RWPE2 (cell line): ENCODE results near the gene MGLL.

Experiments
- ATAC-seq: fragments of 200-7000 bp; cut with Tn5 transposase; 3 replicates; pipeline ENCODE4 v1.9.1; 2021; ENCODE audit warnings: low read depth
- DNase-seq: peaks from one replicate; pipeline ENCODE4 v3.0.0-alpha.2; 2020; ENCODE audit warnings: low spot score
- H3K27ac ChIP-seq: fragments of 450-650 bp; 2 replicates; pipeline ENCODE4 v1.5.1; 2017; ENCODE audit warnings: mild to moderate bottlenecking; ENCODE audit not compliant: poor library complexity, severe bottlenecking
- H3K27me3 ChIP-seq: fragments of 250-450 bp; sonication (Bioruptor Pico); 2 replicates; pipeline ENCODE4 v1.5.1; 2021; ENCODE audit warnings: mild to moderate bottlenecking, moderate library complexity; ENCODE audit not compliant: insufficient read depth, poor library complexity, severe bottlenecking
- H3K36me3 ChIP-seq: fragments of 250-450 bp; sonication (Bioruptor Pico); 2 replicates; pipeline ENCODE4 v1.5.1; 2020; ENCODE audit warnings: low read depth, mild to moderate bottlenecking, moderate library complexity
- H3K4me1 ChIP-seq: fragments of 250-450 bp; sonication (Bioruptor Pico); 2 replicates; pipeline ENCODE4 v1.5.1; 2021; ENCODE audit warnings: mild to moderate bottlenecking, moderate library complexity; ENCODE audit not compliant: insufficient read depth, poor library complexity, severe bottlenecking
- H3K4me3 ChIP-seq: fragments of 250-450 bp; sonication (Bioruptor Pico); 2 replicates; pipeline ENCODE4 v1.5.1; 2021; ENCODE audit warnings: mild to moderate bottlenecking, moderate library complexity; ENCODE audit not compliant: severe bottlenecking
- H3K9me3 ChIP-seq: fragments of 250-450 bp; sonication (Bioruptor Pico); 2 replicates; pipeline ENCODE4 v1.5.1; 2021; ENCODE audit warnings: mild to moderate bottlenecking, moderate library complexity; ENCODE audit not compliant: severe bottlenecking
- CTCF ChIP-seq: fragments of 450-650 bp; IDR thresholded peaks from one replicate; pipeline ENCODE4 v1.5.1; 2017; ENCODE audit warnings: mild to moderate bottlenecking, moderate library complexity; ENCODE audit not compliant: poor library complexity, severe bottlenecking

MGLL gene

GRCh38 chr3:127776347-127776746 is 46.0 kb downstream of the MGLL start:
- peaks cover 5% of the 10 kb centered on the region; the same call in 1 of the 2 replicates for H3K36me3 ChIP-seq
- TF ChIP-seq CTCF = no peak
- no peak overlapping the region for H3K4me3 ChIP-seq
- no peaks in the 10 kb centered on the region for H3K9me3 ChIP-seq
- DNase-seq (no peak), ATAC-seq (no peak)
- no peak overlapping the region for H3K27ac ChIP-seq
- peaks cover 6% of the 10 kb centered on the region for H3K4me1 ChIP-seq
- H3K27me3 ChIP-seq = no peaks in the 10 kb centered on the region

GRCh38 chr3:127775398-127776109 is 46.8 kb downstream of the MGLL start:
- no peak for TF ChIP-seq CTCF
- H3K4me1 ChIP-seq = peaks cover 12% of the 10 kb centered on the region
- H3K9me3 ChIP-seq = no peaks in the 10 kb centered on the region
- H3K4me3 ChIP-seq = no peak overlapping the region
- H3K27me3 ChIP-seq = no peaks in the 10 kb centered on the region
- H3K36me3 ChIP-seq = peaks cover 5% of the 10 kb centered on the region; the same call in 1 of the 2 replicates
- no peak overlapping the region for H3K27ac ChIP-seq
- ATAC-seq (no peak), DNase-seq (no peak)

GRCh38 chr3:127774647-127775046 is 47.7 kb downstream of the MGLL start:
- Histone ChIP-seq H3K4me1 (peaks cover 13% of the 10 kb centered on the region), H3K36me3 (peaks cover 5% of the 10 kb centered on the region; the same call in 1 of the 2 replicates), H3K27me3 (no peaks in the 10 kb centered on the region), H3K9me3 (no peaks in the 10 kb centered on the region), H3K27ac (no peak overlapping the region), H3K4me3 (no peak overlapping the region)
- DNase-seq (no peak), ATAC-seq (no peak)
- no peak for TF ChIP-seq CTCF

GRCh38 chr3:127773752-127774395 is 48.4 kb downstream of the MGLL start:
- Histone ChIP-seq H3K4me1 (peaks cover 16% of the 10 kb centered on the region), H3K4me3 (no peak overlapping the region), H3K27me3 (no peaks in the 10 kb centered on the region), H3K27ac (no peak overlapping the region), H3K36me3 (peaks cover 5% of the 10 kb centered on the region; the same call in 1 of the 2 replicates), H3K9me3 (no peaks in the 10 kb centered on the region)
- DNase-seq (no peak), ATAC-seq (0 out of 3 replicates have a peak, but pooled peaks have one; percentile 19)
- no peak for TF ChIP-seq CTCF
